GM12873 (cell line): ENCODE measurements around the gene CDC42EP5.

Source experiments
- CTCF ChIP-seq: IDR thresholded peaks from 2 replicates; pipeline ENCODE4 v1.5.1; 2012; ENCODE audit warnings: low read depth, mild to moderate bottlenecking, moderate library complexity, low read length, control low read depth; ENCODE audit not compliant: insufficient read depth; ENCODE audit errors: missing control alignments

The CDC42EP5 gene

GRCh38 chr19:54426291-54426931 lies 46.7 kb downstream of the CDC42EP5 start:
- TF ChIP-seq CTCF: no peak

GRCh38 chr19:54425382-54425723 lies 47.7 kb downstream of the CDC42EP5 start:
- TF ChIP-seq CTCF: no peak

GRCh38 chr19:54424660-54425381 lies 48.3 kb downstream of the CDC42EP5 start:
- TF ChIP-seq CTCF: no peak

- no peak for TF ChIP-seq CTCF
Measured at GRCh38 chr19:54424201-54424600, 48.9 kb downstream of the CDC42EP5 start.

- no peak for TF ChIP-seq CTCF
Measured at GRCh38 chr19:54422136-54422535, 51.0 kb downstream of the CDC42EP5 start.

GRCh38 chr19:54421521-54421920 lies 51.6 kb downstream of the CDC42EP5 start:
- TF ChIP-seq CTCF: no peak

- no peak for TF ChIP-seq CTCF
Measured at GRCh38 chr19:54421169-54421516, 52.0 kb downstream of the CDC42EP5 start.
